WI38 (cell line): Measurements from ENCODE around the gene PRDX6.
"Not testable (repeated sequence)": the region's sequence is repeated elsewhere in the genome, so short reads cannot be mapped to it uniquely, and the experiment has no call there.

Source experiments
- H3K4me3 ChIP-seq: 2 replicates; pipeline ENCODE4 v1.5.1; 2011; ENCODE audit warnings: low read depth, mild to moderate bottlenecking, control low read depth, low read length
- CTCF ChIP-seq: IDR thresholded peaks from 2 replicates; pipeline ENCODE4 v1.5.1; 2012; ENCODE audit warnings: low read depth, mild to moderate bottlenecking, control low read depth, low read length

Gene PRDX6

GRCh38 chr1:173488001-173488400 is 10.9 kb downstream of the PRDX6 start:
- H3K4me3 ChIP-seq: no peak overlapping the region
- no peak for TF ChIP-seq CTCF

GRCh38 chr1:173489149-173489600 is 12.0 kb downstream of the PRDX6 start:
- H3K4me3 ChIP-seq: no peak overlapping the region
- TF ChIP-seq CTCF: no peak

- H3K4me3 ChIP-seq: no peak overlapping the region
- no peak for TF ChIP-seq CTCF
Measured at GRCh38 chr1:173489929-173490328, 12.8 kb downstream of the PRDX6 start.

- no peak for TF ChIP-seq CTCF
- H3K4me3 ChIP-seq: no peak overlapping the region
Measured at GRCh38 chr1:173491508-173491907, 14.4 kb downstream of the PRDX6 start.

GRCh38 chr1:173493125-173493524 is 16.0 kb downstream of the PRDX6 start:
- not testable (repeated sequence) for H3K4me3 ChIP-seq

- no peak for TF ChIP-seq CTCF
Measured at GRCh38 chr1:173495609-173496267, 18.6 kb downstream of the PRDX6 start.

GRCh38 chr1:173496757-173497320 is 19.7 kb downstream of the PRDX6 start:
- H3K4me3 ChIP-seq: no peak overlapping the region
- TF ChIP-seq CTCF: no peak

More at GRCh38 chr1:173495609-173496267, 18.6 kb downstream of the PRDX6 start:
- H3K4me3 ChIP-seq: no peak overlapping the region

GRCh38 chr1:173499729-173500128 is 22.6 kb downstream of the PRDX6 start:
- TF ChIP-seq CTCF: no peak
- H3K4me3 ChIP-seq: no peak overlapping the region
